Chondrocyte (in vitro differentiated cells): ENCODE data around the gene RAB27A. TPM values are rescaled to one million over a fixed set of nuclear protein-coding genes. Genes with fewer than 3 reads are reported as not detected.

Source experiments
- DNase-seq: peaks from one replicate; pipeline ENCODE4 v3.0.0; 2021; ENCODE audit warnings: mixed read lengths, low spot score
- H3K27ac Mint-ChIP-seq: one replicate; pipeline ENCODE4 v1.8.0; 2021; ENCODE audit warnings: mild to moderate bottlenecking, moderate library complexity, mixed read lengths; ENCODE audit not compliant: unreplicated experiment
- H3K27me3 Mint-ChIP-seq: 2 replicates; pipeline ENCODE4 v1.8.0; 2021; ENCODE audit warnings: low read depth, mixed read lengths
- H3K36me3 Mint-ChIP-seq: 2 replicates; pipeline ENCODE4 v1.8.0; 2021; ENCODE audit warnings: low read depth, mixed read lengths
- H3K4me1 Mint-ChIP-seq: 2 replicates; pipeline ENCODE4 v1.8.0; 2021; ENCODE audit warnings: low read depth, mild to moderate bottlenecking, mixed read lengths
- H3K4me3 Mint-ChIP-seq: one replicate; pipeline ENCODE4 v1.8.0; 2021; ENCODE audit warnings: mild to moderate bottlenecking, moderate library complexity, mixed read lengths; ENCODE audit not compliant: unreplicated experiment
- H3K9me3 Mint-ChIP-seq: 2 replicates; pipeline ENCODE4 v1.8.0; 2021; ENCODE audit warnings: low read depth, mixed read lengths
- total RNA-seq: library from RNA; stranded (reverse); gene quantifications from 3 replicates; pipeline ENCODE4 v1.2.1, GENCODE V29; 2021
- TF ChIP-seq, protein P1 (sequence below): fragments of 200-600 bp; sonication (generic); IDR thresholded peaks from 2 replicates; pipeline ENCODE4 v1.5.0; 2021; ENCODE audit warnings: antibody characterized with exemption, mild to moderate bottlenecking, moderate library complexity

The RAB27A gene
- total RNA-seq, 1 donor from 2014 or later = 16.8 TPM

DNA sequence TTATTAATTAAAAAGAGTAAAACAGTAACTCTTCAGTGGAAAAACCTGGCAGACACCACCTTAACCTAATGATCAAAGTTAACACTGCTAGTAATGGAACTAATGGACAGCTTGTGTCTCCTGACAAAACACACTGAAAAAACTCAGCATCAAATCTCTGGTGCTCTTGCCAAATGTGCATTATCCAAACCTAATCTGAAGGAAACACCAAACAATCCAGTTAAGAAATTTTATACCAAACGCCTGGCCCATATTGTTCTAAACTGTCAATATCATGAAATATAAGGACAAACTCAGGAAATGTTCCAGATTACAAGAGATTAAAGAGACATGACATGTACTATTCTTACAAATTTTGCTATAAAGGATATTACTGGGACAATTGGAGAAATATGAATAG, 103.3 kb downstream of the RAB27A start:
- DNase-seq = no peak
- H3K9me3 Mint-ChIP-seq = no peaks in the 10 kb centered on the region

DNA sequence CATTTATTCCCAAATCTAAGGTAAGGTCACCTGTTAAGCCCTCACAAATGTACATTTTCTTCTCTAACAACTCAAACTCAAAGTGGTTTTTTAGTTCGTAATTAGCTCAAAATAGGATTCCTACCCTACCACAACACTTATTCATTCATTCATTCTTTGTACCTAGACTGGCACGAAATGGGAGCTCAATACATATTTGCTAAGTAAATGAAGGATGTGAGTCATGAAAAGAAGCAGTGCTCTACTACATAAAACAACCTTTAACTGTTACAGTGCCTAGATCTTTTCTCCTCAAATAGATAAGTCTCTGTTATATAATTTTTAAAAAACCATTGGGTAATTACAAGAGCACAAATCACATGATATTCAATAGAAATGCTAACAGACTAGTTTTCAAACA, 105.9 kb downstream of the RAB27A start:
- H3K27ac Mint-ChIP-seq = no peak overlapping the region
- no peak overlapping the region for H3K4me3 Mint-ChIP-seq
- no peaks in the 10 kb centered on the region for H3K27me3 Mint-ChIP-seq
- TF ChIP-seq, protein P1, sequence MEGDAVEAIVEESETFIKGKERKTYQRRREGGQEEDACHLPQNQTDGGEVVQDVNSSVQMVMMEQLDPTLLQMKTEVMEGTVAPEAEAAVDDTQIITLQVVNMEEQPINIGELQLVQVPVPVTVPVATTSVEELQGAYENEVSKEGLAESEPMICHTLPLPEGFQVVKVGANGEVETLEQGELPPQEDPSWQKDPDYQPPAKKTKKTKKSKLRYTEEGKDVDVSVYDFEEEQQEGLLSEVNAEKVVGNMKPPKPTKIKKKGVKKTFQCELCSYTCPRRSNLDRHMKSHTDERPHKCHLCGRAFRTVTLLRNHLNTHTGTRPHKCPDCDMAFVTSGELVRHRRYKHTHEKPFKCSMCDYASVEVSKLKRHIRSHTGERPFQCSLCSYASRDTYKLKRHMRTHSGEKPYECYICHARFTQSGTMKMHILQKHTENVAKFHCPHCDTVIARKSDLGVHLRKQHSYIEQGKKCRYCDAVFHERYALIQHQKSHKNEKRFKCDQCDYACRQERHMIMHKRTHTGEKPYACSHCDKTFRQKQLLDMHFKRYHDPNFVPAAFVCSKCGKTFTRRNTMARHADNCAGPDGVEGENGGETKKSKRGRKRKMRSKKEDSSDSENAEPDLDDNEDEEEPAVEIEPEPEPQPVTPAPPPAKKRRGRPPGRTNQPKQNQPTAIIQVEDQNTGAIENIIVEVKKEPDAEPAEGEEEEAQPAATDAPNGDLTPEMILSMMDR = no peak
- H3K9me3 Mint-ChIP-seq = no peaks in the 10 kb centered on the region
- H3K4me1 Mint-ChIP-seq = peaks cover 19% of the 10 kb centered on the region
- DNase-seq = no peak
- peaks cover 34% of the 10 kb centered on the region for H3K36me3 Mint-ChIP-seq

More for the DNA sequence above, 103.3 kb downstream of the RAB27A start:
- H3K27me3 Mint-ChIP-seq = no peaks in the 10 kb centered on the region
- peaks cover 44% of the 10 kb centered on the region for H3K36me3 Mint-ChIP-seq
- H3K4me1 Mint-ChIP-seq = peaks cover 19% of the 10 kb centered on the region
- TF ChIP-seq, protein P1 = no peak
- no peak overlapping the region for H3K27ac Mint-ChIP-seq
- H3K4me3 Mint-ChIP-seq = no peak overlapping the region

DNA sequence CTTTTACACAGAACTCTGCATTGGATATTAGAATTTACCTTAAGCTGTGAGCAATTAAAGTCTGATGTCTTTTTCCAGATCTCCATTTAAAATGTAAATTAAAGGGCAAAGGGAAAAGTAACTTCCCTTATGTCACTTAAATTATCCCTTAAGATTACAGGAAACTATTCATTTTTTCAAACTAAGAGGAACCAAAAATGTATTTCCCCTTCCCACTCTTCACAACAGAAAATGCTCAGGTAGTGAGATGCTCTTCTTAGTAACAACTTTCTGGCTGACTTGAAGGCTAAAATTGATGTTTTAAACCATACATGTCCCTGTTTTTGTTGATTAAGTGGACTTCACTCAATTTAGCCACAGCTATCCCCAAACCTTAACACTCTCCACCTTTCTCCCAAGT, 110.5 kb downstream of the RAB27A start:
- DNase-seq = no peak
- TF ChIP-seq, protein P1 = no peak
- Mint-ChIP-seq H3K4me3 (no peak overlapping the region), H3K27ac (no peak overlapping the region), H3K36me3 (peaks cover 20% of the 10 kb centered on the region), H3K27me3 (no peaks in the 10 kb centered on the region), H3K4me1 (peaks cover 6% of the 10 kb centered on the region), H3K9me3 (no peaks in the 10 kb centered on the region)

DNA sequence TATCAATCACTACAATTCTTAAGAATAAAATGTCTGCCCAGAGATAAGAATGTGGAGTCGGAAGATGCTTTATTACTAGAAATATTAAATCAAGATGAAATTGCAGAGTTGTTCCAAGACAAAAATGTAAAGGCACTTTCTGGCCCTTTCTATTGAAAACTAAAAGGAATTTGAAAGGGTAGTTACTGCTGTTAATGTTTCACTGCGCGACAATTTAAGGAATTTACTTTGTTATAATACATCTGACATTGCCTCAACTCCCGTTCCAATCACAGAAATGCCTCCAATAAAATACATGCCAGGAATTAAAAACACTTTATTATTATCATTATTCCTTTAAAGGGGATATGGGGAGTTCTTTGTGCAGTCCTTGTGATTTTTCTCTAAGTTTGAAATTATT, 119.3 kb downstream of the RAB27A start:
- Mint-ChIP-seq H3K4me1 (peaks cover 8% of the 10 kb centered on the region), H3K36me3 (no peaks in the 10 kb centered on the region), H3K27me3 (no peaks in the 10 kb centered on the region), H3K4me3 (no peak overlapping the region), H3K27ac (no peak overlapping the region), H3K9me3 (no peaks in the 10 kb centered on the region)
- DNase-seq = no peak
- TF ChIP-seq, protein P1 = no peak

DNA sequence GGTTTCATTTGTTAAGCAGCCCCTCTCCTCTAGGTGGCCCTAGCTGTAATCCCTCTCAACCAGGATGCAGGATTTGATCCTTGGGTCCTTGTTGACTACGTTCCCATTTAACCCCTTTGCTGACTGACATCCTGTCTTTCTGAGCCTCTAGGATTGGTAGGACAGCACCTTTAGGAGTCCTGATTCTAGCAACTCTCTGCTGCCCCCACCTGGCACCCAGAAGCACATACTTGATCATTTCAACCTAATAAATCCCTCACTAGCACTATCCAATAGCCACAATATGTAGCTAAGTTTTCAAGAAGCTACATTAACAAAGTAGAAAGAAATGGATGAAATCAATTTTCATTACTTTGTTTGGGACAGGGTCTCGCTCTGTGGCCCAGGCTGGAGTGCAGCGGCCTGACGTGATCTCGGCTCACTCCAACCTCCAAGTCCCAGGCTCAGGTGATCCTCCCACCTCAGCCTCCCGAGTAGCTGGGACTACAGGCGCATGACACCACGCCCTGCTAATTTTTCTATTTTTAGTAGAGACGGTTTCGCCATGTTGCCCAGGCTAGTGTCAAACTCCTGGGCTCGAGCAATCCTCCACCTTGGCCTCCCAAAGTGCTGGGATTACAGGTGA, 121.2 kb downstream of the RAB27A start:
- TF ChIP-seq, protein P1 = peak; percentile 90
- DNase-seq = no peak
- Mint-ChIP-seq H3K36me3 (no peaks in the 10 kb centered on the region), H3K4me1 (peaks cover 8% of the 10 kb centered on the region), H3K4me3 (no peak overlapping the region), H3K27me3 (no peaks in the 10 kb centered on the region), H3K9me3 (no peaks in the 10 kb centered on the region), H3K27ac (no peak overlapping the region)
